ENCODE data around the gene PPP1R1A.

GRCh38 chr12:54606556-54606955 is 18.1 kb upstream of the PPP1R1A start:
- TF ChIP-seq CTCF (IDR thresholded peaks at IDR 0.05; ENCODE audit: insufficient read depth, low read length, poor library complexity, severe bottlenecking) (no peak), EZH2phosphoT487 (conservative IDR thresholded peaks at IDR 0.05; ENCODE audit: low read length) (no peak)
